ENCODE results near the gene AGBL4. TPM values are rescaled to one million over a fixed set of nuclear protein-coding genes. Genes with fewer than 3 reads are reported as not detected.
A peak's percentile ranks its signal among the peaks of the same experiment; 100 is the strongest.
"Not testable (repeated sequence)": the region's sequence is repeated elsewhere in the genome, so short reads cannot be mapped to it uniquely, and the experiment has no call there.

AGBL4 gene
- polyA plus RNA-seq, 1 donor = 0.22 TPM

DNA sequence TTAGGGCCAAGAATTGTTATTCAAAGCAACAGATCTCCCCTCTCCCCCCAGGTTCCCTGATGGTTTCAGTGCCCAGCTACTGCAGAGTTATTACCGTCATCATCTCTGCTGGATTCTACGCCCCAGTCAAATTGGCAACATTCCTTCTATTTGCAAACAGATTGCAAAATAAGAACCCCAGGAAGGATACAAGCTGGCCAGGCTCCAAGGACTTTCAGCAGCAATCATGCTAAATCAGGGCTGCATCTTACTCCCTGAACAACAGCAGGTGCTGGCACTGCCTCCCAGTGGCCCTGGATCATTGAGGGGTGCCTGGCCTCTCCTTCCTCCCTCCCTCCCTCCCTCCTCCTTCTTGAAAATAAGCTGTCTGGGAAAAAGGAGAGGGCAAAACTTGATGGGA lies 725.5 kb downstream of the AGBL4 start:
- DNase-seq = no peak

DNA sequence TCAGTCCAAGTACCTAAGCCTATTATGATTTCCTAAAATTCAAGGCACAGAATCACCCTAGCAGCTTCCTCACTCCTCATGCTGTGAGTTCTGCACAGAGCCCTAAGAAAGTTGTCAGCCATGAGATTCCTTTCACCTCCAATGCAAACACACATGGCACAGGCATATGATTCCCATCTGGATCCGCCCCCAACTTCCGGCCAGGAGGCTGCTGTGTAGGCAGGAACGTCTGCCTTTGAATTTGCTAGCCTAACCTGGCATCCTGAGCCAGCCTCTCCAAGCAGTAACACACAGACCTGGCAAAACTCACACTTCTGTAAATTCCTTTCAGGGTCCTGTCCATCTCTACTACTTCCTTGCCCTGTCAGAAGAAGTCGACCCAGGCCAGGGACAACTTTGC lies 726.0 kb downstream of the AGBL4 start:
- no peak for DNase-seq

DNA sequence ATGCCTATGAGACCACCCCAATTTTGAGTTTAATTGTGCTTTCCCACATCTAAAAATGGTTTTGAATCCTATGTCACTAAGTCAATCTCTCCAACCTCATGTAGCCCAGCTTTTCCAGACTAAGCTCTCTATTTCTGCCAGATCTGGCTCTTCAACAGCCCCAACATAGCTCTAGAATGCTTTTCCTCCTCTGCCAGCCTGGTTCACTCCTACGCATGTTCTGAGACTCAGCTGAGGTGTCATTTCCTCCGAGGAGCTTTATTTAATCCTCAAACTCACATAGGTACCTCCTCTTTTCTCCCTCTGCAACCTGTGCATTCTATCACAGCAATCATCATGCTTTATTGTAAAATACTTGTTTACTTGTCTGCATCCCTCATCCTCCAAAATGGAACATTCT lies 729.2 kb downstream of the AGBL4 start:
- no peak for DNase-seq

DNA sequence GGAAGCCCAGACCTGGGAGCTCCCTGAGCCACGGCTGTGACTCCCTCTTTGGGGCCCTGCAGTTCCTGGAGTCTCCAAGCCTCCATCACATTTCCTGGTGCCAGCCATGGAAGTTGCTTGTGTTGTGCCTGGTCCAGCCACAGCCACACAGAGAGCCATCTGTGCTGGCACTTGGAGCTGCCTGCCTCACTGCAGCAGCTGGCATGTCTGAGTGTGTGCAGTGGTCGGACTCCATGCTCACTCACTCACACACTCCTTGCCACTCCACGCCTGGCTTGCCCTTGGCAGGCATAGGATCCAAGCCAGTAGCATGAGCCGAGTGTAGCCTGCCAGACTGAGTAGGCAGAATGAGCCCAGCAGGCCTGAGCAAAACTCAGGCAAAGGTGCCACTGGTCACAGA lies 730.7 kb downstream of the AGBL4 start:
- DNase-seq = no peak

DNA sequence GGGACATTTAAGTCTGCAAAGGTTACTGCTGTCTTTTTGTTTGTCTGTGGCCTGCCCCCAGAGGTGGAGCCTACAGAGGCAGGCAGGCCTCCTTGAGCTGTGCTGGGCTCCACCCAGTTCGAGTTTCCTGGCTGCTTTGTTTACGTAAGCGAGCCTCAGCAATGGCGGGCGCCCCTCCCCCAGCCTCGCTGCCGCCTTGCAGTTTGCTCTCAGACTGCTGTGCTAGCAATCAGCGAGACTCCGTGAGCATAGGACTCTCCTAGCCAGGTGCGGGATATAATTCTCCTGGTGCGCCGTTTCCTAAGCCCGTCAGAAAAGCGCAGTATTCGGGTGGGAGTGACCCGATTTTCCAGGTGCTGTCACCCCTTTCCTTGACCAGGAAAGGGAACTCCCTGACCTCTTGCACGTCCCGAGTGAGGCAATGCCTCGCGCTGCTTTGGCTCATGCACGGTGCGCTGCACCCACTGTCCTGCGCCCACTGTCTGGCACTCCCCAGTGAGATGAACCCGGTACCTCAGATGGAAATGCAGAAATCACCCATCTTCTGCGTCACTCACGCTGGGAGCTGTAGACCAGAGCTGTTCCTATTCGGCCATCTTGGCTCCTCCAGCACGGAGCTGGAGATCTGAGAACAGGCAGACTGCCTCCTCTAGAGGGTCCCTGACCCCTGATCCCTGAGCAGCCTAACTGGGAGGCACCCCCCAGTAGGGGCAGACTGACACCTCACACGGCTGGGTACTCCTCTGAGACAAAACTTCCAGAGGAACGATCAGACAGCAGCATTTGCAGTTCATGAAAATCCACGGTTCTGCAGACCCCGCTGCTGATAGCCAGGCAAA lies 766.3 kb downstream of the AGBL4 start:
- not testable (repeated sequence) for DNase-seq

DNA sequence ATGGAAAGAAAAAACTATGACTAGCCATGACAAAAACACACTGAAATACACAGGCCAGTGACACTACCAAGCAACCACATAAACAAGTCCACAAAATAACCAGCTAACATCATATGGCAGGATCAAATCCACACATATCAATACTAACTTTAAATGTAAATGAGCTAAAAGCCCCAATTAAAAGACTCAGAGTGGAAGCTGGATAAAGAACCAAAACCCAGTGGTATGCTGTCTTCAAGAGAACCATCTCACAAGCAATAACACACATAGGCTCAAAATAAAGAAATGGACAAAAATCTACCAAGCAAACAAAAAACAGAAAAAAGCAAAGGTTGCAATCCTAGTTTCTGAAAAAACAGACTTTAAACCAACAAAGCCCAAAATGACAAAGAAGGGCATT lies 770.8 kb downstream of the AGBL4 start:
- DNase-seq = no peak

DNA sequence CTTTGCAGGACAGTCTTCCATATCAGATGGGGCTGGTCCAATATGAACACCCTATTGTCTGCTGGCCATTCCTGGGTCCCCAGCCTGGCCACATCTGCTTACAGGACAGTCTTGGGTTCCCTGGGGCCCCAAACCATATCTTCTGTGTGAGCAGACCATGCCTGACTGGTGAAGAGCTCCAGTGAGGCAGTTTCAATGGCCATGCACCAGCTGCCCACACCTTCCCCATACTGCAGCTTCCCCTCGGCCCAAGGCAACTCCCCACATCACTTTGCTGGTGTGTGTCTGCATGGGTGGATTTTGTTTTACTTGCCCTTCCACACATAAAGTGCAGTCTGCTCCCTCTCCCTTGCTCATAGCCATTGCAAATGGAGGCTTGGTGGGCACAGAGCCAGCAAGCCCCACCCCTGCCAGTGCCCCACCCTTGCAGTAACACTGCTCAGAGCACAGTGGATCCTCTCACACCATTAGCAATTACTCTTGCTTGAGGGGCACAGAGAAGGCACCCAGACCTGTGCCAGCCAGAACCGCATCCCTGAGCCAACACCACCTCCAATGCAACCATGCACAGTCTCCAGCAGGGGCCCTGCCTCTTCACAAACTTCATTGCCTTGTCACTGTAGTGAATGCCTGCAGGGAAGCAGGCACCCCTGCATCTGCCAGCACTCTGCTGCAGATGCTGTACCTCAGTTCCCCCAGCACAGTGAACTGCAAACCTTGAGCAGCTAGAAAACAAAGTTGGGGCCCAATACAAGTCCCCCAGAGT lies 772.6 kb downstream of the AGBL4 start:
- DNase-seq = no peak

DNA sequence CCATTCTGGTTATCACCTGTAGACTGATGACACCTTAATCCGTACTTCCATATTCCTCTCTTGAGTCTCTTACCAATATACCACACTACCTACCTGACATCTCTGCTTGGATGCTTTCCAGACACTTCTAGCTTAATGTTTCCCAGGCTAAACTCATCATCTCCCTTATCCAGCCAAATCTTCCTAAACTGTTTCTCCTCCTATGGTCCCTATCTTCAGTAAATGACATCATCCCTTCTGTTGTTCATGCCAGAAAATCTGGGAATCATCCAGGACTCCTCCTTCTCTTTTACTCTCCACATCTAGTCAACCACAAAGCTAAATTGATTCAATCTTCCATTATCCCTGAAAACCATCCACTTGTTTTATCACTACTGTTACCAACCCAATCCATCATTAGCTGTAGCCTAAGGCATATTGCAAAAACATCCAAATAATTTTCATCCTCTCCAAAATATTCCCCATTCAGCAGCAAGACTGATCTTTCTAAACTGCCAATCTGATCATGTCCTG lies 783.0 kb downstream of the AGBL4 start:
- DNase-seq = no peak

DNA sequence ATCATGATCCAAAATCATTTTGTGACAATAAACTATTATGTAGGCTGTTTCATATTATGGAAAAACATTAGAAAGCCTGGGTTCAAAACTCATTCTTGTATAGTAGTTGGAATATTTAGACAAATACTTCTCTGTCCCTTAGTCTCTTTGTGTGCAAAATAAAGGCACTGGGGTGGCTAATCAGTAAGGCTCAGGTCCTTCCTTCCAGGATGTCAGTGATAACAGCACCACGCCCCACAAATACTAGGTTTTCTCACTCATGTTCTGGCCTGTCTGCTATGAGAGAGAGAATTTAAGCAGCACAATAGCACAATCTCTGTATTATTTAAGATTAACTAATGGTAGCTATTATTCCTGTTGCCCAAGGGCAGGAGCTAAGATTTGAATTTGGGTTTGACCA lies 788.8 kb downstream of the AGBL4 start:
- DNase-seq = no peak

DNA sequence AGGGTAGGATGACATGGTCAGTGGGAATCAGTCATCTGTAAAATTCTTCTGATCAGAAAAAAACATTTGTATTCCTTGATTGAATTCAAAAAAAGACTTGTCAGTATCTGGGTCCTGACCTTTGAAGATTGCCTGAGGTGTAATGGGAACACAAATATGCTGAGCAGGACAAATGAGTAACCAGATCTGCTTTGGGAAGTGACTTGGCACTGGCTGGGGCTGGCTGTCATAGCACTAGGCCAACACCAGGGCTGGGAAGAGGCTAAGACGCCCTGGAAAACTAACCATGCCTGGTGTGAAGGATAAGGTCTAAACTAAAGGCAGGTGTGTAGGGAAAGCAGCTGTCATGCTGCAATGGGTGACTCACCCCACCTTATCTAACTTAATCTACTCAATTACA lies 794.2 kb downstream of the AGBL4 start:
- DNase-seq = no peak

DNA sequence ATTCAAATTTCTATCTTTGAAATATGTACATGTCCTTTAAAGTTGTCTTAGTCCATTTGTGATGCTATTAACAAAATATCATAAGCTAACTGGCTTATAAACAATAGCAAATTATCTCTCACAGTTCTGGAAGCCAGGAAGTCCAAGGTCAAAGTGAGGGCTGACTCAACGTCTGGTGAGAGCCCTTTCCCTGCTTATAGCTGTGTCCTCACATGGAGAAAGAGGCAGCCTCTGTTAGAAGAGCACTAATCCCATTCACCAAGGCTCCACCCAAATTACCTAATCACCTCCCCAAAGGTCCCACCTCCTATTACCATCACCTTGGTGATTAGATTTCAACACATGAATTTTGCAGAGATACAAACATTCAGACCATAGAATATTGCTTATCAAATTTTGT lies 797.0 kb downstream of the AGBL4 start:
- DNase-seq = no peak

DNA sequence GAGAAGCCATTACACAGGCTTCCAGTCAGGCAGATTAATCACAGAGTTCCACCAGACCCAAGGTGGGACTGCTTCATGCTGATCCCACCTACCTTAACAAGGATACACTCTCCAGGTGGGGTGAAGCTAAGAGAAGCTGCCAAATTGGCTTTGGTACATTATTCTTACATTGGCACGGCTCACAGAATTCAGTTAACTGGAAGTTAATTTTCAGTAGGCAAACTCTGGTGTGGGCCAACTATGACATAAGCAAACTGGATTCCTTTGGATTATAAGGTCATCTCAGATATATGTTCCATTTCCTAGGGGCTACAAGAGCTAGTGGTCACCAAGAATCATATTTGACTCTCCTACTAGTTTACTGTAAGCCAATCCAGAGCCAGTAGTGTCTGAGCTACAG lies 798.3 kb downstream of the AGBL4 start:
- no peak for DNase-seq

DNA sequence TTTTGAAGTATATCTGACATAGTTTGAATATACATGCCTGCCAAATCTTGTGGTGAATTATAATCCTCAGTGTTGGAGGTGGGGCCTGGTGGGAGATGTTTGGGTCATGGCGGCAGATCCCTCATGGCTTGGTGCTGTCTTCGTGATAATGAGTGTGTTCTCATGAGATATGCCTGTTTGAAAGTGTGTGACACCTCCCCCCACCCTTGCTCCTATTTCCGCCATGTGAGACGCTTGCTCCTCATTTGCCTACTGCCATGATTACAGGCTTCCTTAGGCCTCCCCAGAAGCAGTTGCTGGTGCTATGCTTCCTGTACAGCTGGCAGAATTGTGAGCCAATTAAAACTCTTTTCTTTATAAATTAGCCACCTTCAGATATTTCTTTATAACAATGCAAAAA lies 810.5 kb downstream of the AGBL4 start:
- no peak for DNase-seq

DNA sequence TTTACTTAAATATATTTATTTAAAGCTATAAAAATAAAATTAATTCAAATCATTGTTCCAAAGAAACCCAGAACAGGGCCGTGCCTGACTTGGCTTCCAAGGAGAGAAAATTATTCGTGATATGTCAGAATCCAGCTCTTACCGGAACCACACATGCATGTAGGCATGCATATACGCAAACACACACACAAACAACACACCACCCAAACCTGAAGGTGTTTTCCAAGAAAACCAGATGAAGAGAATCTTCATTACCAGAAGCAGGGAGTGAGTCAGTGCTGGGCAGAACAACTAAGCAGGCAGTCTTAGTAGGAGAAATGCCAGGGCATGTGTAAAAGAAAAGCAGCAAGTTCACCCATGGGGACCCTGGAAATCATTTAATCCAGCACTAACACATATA lies 815.0 kb downstream of the AGBL4 start:
- DNase-seq = no peak

DNA sequence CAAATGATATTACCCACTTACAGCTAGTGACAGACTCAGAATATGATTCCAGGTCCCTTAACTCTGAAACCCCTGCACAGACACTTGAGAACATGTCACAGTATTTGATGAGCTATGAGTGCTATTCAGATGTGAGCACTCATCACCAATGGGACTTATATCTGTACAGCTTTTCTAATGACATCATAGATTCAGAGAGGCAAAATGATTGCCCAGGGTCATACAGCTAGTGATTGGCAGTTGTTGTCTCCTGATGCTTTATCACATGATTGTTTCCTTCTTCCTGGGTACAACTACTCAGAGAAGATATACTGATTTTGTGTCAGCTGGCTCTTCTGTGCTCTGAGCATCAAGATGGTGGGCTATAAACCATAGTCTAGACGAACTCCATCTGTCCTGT lies 819.0 kb downstream of the AGBL4 start:
- no peak for DNase-seq

DNA sequence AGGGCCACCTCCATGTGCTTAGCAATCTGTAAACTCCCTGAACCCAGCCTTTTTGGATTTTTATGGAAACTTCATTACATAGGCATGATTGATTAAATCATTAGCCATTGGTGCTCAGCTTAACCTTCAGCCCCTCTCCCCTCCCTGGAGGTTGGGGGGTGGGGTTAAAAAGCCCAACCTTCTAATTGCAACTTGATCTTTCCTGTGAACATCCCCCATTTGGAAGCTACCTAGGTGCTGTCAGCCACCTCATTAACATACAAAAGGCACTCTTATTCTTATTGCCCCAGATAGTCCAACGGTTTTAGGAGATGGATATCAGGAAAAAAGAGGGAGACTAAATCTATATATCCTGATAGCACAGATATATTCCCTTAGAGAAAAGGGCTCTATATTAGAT lies 823.0 kb downstream of the AGBL4 start:
- no peak for DNase-seq

DNA sequence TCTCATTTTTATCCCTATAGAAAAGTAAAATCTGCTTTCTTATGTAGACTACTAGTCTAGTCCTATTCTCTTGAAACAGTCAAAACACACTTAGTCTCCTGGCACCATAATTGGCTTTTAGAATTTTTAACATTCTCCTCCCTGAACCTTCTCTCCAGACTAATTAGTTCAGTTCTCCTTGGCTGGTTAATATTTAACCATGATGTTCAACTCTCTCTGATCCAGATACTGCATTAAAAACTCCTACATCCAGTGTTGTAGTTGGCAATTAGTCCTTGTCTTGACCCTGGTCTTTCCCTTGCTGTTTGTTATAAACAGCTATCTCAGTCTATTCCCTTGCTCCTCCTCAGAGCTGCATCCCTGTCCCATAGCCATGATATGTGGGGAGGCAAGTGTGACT lies 824.2 kb downstream of the AGBL4 start:
- peak; percentile 0 for DNase-seq

DNA sequence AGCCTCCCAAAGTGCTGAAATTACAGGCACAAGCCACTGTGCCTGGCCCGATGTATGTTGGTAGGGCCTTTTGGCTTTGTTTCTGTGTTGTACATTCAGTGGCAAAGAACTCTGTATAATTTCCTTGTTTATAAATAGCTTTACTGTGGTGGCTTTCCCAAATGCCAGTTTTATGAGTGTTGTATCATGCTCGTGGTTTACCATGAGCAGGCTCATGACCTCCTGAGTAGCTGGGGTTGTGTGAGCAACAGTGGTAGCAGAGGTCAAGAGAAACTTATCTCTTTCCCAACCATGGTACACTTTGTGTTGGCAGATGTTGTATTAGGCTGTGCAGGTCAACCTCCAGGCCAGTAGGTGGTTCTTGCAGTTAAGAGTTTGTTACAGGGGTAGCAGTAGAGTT lies 826.7 kb downstream of the AGBL4 start:
- no peak for DNase-seq

DNA sequence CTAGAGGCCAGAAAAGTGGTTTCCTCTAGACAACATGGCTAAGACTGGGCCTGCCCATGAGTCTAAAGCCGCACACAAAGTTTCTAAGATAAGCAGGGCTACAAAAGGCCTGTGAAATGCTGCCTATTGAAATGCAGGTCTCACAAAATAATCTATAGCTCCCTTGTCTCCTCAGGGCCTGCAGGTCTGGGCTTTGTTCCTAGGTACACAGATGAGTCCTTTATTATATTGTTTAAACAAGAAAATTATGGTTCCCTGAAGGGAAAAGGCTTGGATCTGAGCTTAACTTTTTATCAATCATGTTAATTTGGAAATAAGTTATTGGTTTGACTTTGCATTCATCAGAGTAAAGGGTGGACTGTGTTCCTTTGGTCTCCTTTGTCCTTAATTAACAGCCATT lies 833.6 kb downstream of the AGBL4 start:
- no peak for DNase-seq

DNA sequence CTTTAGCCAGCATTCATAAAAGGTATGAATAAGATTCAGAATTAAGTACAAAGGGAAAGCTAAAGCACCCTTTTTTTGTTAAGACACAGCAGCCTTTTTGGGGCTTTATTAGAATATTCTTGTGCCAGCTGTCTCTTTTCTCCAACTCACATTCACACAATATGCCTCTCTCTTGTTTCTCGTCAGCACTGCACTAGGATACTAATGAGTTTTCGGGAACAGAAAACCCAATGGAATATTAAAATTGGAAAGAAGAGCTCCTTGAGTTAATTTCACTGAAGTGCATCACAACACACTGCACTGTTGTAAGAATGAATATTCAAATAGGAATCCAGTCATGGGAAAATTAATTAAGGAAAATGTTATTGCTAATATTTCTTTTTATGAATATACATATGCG lies 836.7 kb downstream of the AGBL4 start:
- DNase-seq = no peak

DNA sequence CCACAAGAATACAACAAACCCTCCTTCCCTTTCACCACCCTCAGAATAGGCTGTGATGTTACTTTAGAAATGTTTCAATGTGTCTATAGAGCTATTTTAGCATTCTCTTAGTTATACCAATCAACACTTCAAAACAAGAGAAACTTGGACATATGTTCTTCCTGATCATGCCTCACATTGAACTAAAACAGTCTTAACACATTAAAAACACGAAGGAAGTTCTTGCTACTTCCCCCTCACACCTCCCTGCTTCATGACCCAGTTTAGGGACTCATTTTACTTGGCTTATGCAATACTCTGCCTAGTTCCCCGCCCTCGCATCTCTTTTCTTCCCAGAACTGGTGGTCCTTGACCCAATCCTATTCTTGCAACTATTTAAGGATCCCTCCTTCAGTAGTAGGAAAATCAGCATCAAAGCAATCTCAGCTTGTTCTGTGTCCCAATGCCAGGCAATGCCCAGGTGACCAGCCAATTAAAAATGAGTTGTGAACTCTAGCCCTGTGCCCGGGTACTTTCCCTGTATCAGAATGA lies 838.2 kb downstream of the AGBL4 start:
- DNase-seq = no peak

DNA sequence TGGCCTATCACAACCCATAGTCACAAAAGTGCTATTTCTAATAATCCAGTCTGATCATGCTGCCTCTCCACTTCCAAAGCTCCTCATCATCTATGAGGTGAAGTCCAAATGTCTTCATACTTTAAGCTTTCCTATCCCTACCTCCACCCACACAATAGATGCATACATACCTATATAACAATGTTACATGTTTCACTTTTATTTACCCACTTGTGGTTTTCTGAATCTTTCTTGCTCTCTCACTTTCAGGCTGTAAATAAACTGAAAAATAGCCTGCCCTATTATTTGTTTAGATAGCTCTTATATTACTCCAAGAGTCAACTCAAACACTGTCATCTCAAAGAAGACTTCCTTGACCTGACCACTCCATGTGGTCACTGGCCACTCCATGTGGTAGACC lies 840.3 kb downstream of the AGBL4 start:
- DNase-seq = no peak

DNA sequence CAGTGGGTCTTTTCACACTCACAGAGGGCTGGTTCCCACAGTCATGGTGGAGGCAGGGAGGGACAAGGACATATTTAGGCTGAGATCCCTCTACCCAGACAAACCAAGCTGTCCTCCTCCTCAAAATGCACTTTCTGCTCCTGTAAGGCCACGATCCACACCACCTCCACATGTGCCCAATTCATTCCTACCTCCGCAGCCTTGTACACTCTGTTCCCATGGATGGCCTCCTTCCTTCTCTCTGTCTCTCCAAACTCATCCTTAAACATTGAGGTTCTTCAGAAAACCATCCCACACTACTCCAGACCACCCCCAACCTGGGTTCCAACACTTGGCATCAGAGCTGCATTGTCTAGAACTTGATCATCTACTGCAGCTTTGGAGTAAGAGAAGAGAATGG lies 842.7 kb downstream of the AGBL4 start:
- DNase-seq = no peak
